ENCODE measurements around the gene PPP2R3A.
"Not testable (repeated sequence)": the region's sequence is repeated elsewhere in the genome, so short reads cannot be mapped to it uniquely, and the experiment has no call there.

PPP2R3A gene

GRCh38 chr3:135922903-135923250, 42.7 kb upstream of the PPP2R3A start:
- TF ChIP-seq CTCF (conservative IDR thresholded peaks at IDR 0.05; ENCODE audit: control insufficient read depth, insufficient read depth, low read depth, low read length): no peak
- no peak for DNase-seq (ENCODE audit: low read depth)
- no peak overlapping the region for H3K4me3 ChIP-seq (ENCODE audit: control insufficient read depth, low read depth, low read length)

DNA sequence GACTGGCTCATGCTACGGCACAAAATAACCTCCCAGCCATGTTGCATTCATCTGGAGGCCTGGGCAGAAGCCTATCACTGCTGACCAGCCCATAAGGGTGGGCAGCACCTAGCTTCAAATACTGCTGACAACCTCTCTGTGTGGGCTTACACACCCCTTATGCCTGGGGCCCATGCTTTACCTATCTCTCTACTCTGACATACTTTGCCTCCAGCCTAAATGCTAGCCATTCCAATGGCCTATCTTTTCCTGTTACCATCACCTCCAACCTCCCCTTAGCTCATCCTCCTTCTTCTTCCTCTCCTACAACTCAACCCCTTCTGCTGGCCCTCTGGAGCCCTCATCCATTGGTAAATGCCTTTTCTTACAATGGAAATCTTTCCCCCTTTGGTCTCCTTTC, 41.0 kb upstream of the PPP2R3A start:
- H3K4me3 ChIP-seq (ENCODE audit: control insufficient read depth, low read depth, low read length): no peak overlapping the region
- TF ChIP-seq CTCF (conservative IDR thresholded peaks at IDR 0.05; ENCODE audit: control insufficient read depth, insufficient read depth, low read depth, low read length): no peak
- no peak for DNase-seq (ENCODE audit: low read depth)

GRCh38 chr3:135926664-135927063, 38.9 kb upstream of the PPP2R3A start:
- DNase-seq (ENCODE audit: low read depth): no peak
- no peak overlapping the region for H3K4me3 ChIP-seq (ENCODE audit: control insufficient read depth, low read depth, low read length)
- no peak for TF ChIP-seq CTCF (conservative IDR thresholded peaks at IDR 0.05; ENCODE audit: control insufficient read depth, insufficient read depth, low read depth, low read length)

GRCh38 chr3:135927155-135927554, 38.4 kb upstream of the PPP2R3A start:
- no peak overlapping the region for H3K4me3 ChIP-seq (ENCODE audit: control insufficient read depth, low read depth, low read length)
- no peak for TF ChIP-seq CTCF (conservative IDR thresholded peaks at IDR 0.05; ENCODE audit: control insufficient read depth, insufficient read depth, low read depth, low read length)
- peak; percentile 35 for DNase-seq (ENCODE audit: low read depth)

- TF ChIP-seq CTCF (conservative IDR thresholded peaks at IDR 0.05; ENCODE audit: control insufficient read depth, insufficient read depth, low read depth, low read length): no peak
- peak; percentile 83 for DNase-seq (ENCODE audit: low read depth)
- no peak overlapping the region for H3K4me3 ChIP-seq (ENCODE audit: control insufficient read depth, low read depth, low read length)
These were observed 35.9 kb upstream of the PPP2R3A start for GRCh38 chr3:135929670-135930069.

GRCh38 chr3:135930255-135930654, 35.3 kb upstream of the PPP2R3A start:
- no peak overlapping the region for H3K4me3 ChIP-seq (ENCODE audit: control insufficient read depth, low read depth, low read length)
- DNase-seq (ENCODE audit: low read depth): peak; percentile 26
- no peak for TF ChIP-seq CTCF (conservative IDR thresholded peaks at IDR 0.05; ENCODE audit: control insufficient read depth, insufficient read depth, low read depth, low read length)

DNA sequence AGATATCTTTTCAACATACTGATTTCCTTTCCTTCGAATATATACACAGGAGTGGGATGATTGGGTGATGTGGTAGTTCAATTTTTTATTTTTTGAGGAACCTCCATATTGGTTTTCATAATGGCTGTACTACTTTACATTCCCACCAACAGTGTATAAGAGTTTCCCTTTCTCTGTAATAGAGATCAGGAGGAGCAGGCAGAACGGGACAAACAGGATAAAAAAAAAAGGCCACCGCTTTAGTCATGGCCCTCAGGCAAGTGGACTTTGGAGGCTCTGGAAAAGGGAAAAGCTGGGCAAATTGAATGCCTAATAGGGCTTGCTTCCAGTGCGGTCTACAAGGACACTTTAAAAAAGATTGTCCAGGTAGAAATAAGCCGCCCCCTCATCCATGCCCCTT, 30.4 kb upstream of the PPP2R3A start:
- not testable (repeated sequence) for DNase-seq (ENCODE audit: low read depth); H3K4me3 ChIP-seq (ENCODE audit: control insufficient read depth, low read depth, low read length)

DNA sequence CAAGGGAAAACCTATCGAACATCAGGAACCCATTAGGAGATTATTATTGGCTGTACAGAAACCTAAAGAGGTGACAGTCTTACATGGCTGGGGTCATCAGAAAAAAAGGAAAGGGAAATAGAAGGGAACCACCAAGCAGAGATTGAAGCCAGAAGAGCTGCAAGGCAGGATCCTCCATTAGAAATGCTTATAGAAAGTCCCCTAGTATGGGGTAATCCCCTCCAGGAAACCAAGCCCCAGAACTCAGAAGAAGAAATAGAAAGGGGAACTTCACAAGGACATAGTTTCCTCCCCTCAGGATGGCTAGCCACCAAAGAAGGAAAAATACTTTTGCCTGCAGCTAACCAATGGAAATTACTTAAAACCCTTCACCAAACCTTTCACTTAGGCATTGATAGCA, 27.8 kb upstream of the PPP2R3A start:
- not testable (repeated sequence) for DNase-seq (ENCODE audit: low read depth)

More for the DNA sequence above, 27.8 kb upstream of the PPP2R3A start:
- not testable (repeated sequence) for H3K4me3 ChIP-seq (ENCODE audit: control insufficient read depth, low read depth, low read length)
